ENCODE results near the gene CTSL. TPM values are rescaled to one million over a fixed set of nuclear protein-coding genes. Genes with fewer than 3 reads are reported as not detected.

The CTSL gene
- total RNA-seq (2013) = 75.7 TPM
- polyA plus RNA-seq = 10 to 100 TPM; 22.0 to 28.8 (median 28.3) TPM
- polyA minus RNA-seq = 15.2 and 27.8 TPM in 2 replicates
- 185 to 1,193 (median 233) reads per million in 11 experiments for total RNA-seq

DNA sequence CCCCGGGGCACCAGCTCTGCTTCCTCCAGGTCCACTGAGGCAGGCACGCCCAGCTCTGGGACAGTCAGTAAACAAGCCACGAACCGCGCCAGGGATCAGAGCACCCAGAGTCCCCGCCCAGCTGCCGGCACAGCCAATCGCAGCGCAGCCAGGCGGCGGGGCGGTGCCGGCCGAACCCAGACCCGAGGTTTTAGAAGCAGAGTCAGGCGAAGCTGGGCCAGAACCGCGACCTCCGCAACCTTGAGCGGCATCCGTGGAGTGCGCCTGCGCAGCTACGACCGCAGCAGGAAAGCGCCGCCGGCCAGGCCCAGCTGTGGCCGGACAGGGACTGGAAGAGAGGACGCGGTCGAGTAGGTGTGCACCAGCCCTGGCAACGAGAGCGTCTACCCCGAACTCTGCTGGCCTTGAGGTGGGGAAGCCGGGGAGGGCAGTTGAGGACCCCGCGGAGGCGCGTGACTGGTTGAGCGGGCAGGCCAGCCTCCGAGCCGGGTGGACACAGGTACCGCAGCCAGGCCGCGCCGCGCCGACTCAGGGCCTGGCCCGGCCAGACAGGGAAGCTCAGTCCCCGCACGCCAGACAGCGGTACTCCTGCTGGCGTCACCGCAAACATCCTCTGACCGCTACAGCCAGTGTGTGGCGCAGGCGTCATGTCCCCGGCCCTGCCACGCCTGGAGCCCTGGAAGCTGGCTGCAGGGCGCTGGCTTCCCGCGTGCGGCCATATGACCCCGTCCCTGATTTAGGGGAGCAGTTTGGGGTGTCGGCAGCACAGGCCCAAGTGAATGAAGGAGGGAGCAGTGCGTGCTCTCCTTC, at the start of gene CTSL:
TSS of gene CTSL (plus strand) at position 220 of the 810 bp plus-strand sequence. CDS start 1,485 bp downstream, outside the sequence.
- intact Hi-C loops (cut with micrococcal nuclease) = loop anchor here in 1 of 2 donors (5.0 kb wide), 1 partner anchor 66 kb away; no protein-coding TSS in a partner anchor

More for the DNA sequence above, at the start of gene CTSL:
- Histone ChIP-seq H4K20me1 (ENCODE audit: insufficient read depth, low read length) (no peaks in the 10 kb centered on the region), H3K27me3 (ENCODE audit: control insufficient read depth in 2 of 2, insufficient read depth in 2 of 2, low read length in 2 of 2) (peaks cover 5 to 29% of the 10 kb centered on the region in 2 donors), H3K4me2 (replicated peaks; ENCODE audit: extremely low read depth, low read length, poor library complexity, severe bottlenecking) (peak within 1 kb of the TSS; percentile 79), H3K27ac (ENCODE audit: low read depth in 1 of 2, low read length in 2 of 2) (peak within 1 kb of the TSS; percentile 24 to 74), H2AFZ (ENCODE audit: insufficient read depth, low read depth, low read length, poor library complexity, severe bottlenecking) (peak within 1 kb of the TSS; percentile 75), H3K9me3 (replicated peaks in 1 of 2; ENCODE audit: control insufficient read depth in 1 of 2, insufficient read depth in 1 of 2, low read length in 2 of 2) (no peaks in the 10 kb centered on the region), H3K4me1 (ENCODE audit: control insufficient read depth in 1 of 2, insufficient read depth in 2 of 2, low read length in 2 of 2) (peaks cover 36 to 45% of the 10 kb centered on the region in 2 donors), H3K79me2 (ENCODE audit: insufficient read depth, low read length) (no peaks in the 10 kb centered on the region), H3K4me3 (replicated peaks in 1 of 3; ENCODE audit: low read depth in 2 of 3, low read length in 3 of 3) (peak within 1 kb of the TSS; percentile 33 to 73 (median 55)), H3K36me3 (replicated peaks in 1 of 2; ENCODE audit: control insufficient read depth in 1 of 2, insufficient read depth in 2 of 2, low read length in 2 of 2) (no peaks in the 10 kb centered on the region), H3K9ac (ENCODE audit: insufficient read depth, low read length, poor library complexity, severe bottlenecking) (peak within 1 kb of the TSS; percentile 75)
- H3K9me3 Mint-ChIP-seq = peaks cover 0 to 3% (median 2%) of the 10 kb centered on the region in 7 donors
- peaks cover 12 to 18% of the 10 kb centered on the region in 2 donors for H3K36me3 Mint-ChIP-seq
- peak within 1 kb of the TSS; percentile 76 to 93 (median 85) for H3K27ac Mint-ChIP-seq
- peak; percentile 23 for TF ChIP-seq CTCF (IDR thresholded peaks at IDR 0.05)
- peak within 1 kb of the TSS; percentile 92 to 95 for H3K4me3 Mint-ChIP-seq
- DNase-seq = peak; percentile 85 to 93 (median 91)
- WGBS (ENCODE audit: insufficient coverage) = under 1% methylated on average over 67 of the region's 67 CpGs
- peaks cover 39% of the 10 kb centered on the region for H3K4me1 Mint-ChIP-seq
- H3K27me3 Mint-ChIP-seq (ENCODE audit: low read depth in 3 of 3) = peaks cover 18 to 33% (median 28%) of the 10 kb centered on the region in 3 donors

All from CD14-positive monocyte (primary cell).